ENCODE results near the gene FAM3A. TPM values are rescaled to one million over a fixed set of nuclear protein-coding genes. Genes with fewer than 3 reads are reported as not detected.

Gene FAM3A
- total and polyA plus RNA-seq, 9 of the 15 experiments (the other 6 are each of a cell fraction or from before 2014, with no cell fraction given): 0.75 to 70.6 (median 27.0) TPM

GRCh38 chrX:154541896-154542722, 26.1 kb upstream of the FAM3A start (continued):
- TF ChIP-seq ZNF316 (IDR thresholded peaks at IDR 0.05) (peak; percentile 98), MYC (IDR thresholded peaks at IDR 0.05; ENCODE audit: low read depth, low read length) (peak; percentile 3; the same call in 1 of the 2 replicates), MYC (CRISPR knock-in tag; IDR thresholded peaks at IDR 0.05; ENCODE audit: borderline replicate concordance, low read depth) (no peak), SRSF7 (optimal IDR thresholded peaks at IDR 0.05; ENCODE audit: low read depth, low read length) (no peak), SMAD3 (CRISPR knock-in tag; conservative IDR thresholded peaks at IDR 0.05) (no peak), ADNP (tag; IDR thresholded peaks at IDR 0.05) (no peak), KAT8 (IDR thresholded peaks at IDR 0.05; ENCODE audit: low read depth) (no peak), RBM34 (IDR thresholded peaks at IDR 0.05; ENCODE audit: borderline replicate concordance, insufficient read depth, low read length) (no peak), PRDM10 (IDR thresholded peaks at IDR 0.05; ENCODE audit: partially characterized antibody) (peak; percentile 11), RBBP5 (IDR thresholded peaks at IDR 0.05; ENCODE audit: borderline replicate concordance, insufficient read depth, low read length, poor library complexity, severe bottlenecking) (peak; percentile 26), XRCC4 (IDR thresholded peaks at IDR 0.05; ENCODE audit: extremely low read depth, insufficient read depth, insufficient read length) (no peak), NR2C2 (CRISPR knock-in tag; IDR thresholded peaks at IDR 0.05) (no peak), NR2C2 (tag; IDR thresholded peaks at IDR 0.05) (peak; percentile 87), MAFG (tag; conservative IDR thresholded peaks at IDR 0.05) (peak; percentile 97), HEY1 (CRISPR knock-in tag; IDR thresholded peaks at IDR 0.05; ENCODE audit: borderline replicate concordance) (no peak), PHB2 (IDR thresholded peaks at IDR 0.05; ENCODE audit: low read depth) (no peak), ELF4 (CRISPR knock-in tag; IDR thresholded peaks at IDR 0.05) (peak; percentile 46; the same call in 1 of the 2 replicates), HDAC2 (IDR thresholded peaks at IDR 0.05) (peak; percentile 72; the same call in 1 of the 2 replicates), GABPB2 (CRISPR knock-in tag; conservative IDR thresholded peaks at IDR 0.05) (no peak), SIN3A (IDR thresholded peaks at IDR 0.05; ENCODE audit: borderline replicate concordance in 2 of 2, control insufficient read depth in 1 of 2, low read depth in 2 of 2, low read length in 2 of 2) (peak in 1 of 2 experiments; percentile 68; a peak in 1 of 4 replicates), ZNF583 (CRISPR knock-in tag; IDR thresholded peaks at IDR 0.05) (0 out of 2 replicates have a peak, but pooled peaks have one; percentile 51), HNRNPLL (IDR thresholded peaks at IDR 0.05; ENCODE audit: low read depth, low read length, poor library complexity, severe bottlenecking) (no peak)
